ENCODE measurements around the gene TMEM100.
A peak's percentile ranks its signal among the peaks of the same experiment; 100 is the strongest.

TMEM100 gene

GRCh38 chr17:55728361-55728760 is 5.7 kb upstream of the TMEM100 start:
- ATAC-seq (ENCODE audit: low read depth), result 0 out of 3 replicates have a peak, but pooled peaks have one; percentile 19
- no peak for DNase-seq (ENCODE audit: low spot score)
- no peak for TF ChIP-seq CTCF (IDR thresholded peaks at IDR 0.05; ENCODE audit: poor library complexity, severe bottlenecking)
- no peaks in the 10 kb centered on the region for H3K36me3 ChIP-seq (ENCODE audit: low read depth)
- H3K27me3 ChIP-seq (ENCODE audit: insufficient read depth, poor library complexity, severe bottlenecking), result no peaks in the 10 kb centered on the region
- H3K27ac ChIP-seq (ENCODE audit: poor library complexity, severe bottlenecking), result peak overlapping the region; percentile 42
- no peak overlapping the region for H3K4me3 ChIP-seq (ENCODE audit: severe bottlenecking)
- peaks cover 27% of the 10 kb centered on the region for H3K4me1 ChIP-seq (ENCODE audit: insufficient read depth, poor library complexity, severe bottlenecking)
- H3K9me3 ChIP-seq (ENCODE audit: severe bottlenecking), result no peaks in the 10 kb centered on the region

- Histone ChIP-seq H3K9me3 (ENCODE audit: severe bottlenecking) (no peaks in the 10 kb centered on the region), H3K27me3 (ENCODE audit: insufficient read depth, poor library complexity, severe bottlenecking) (no peaks in the 10 kb centered on the region), H3K4me3 (ENCODE audit: severe bottlenecking) (no peak overlapping the region), H3K27ac (ENCODE audit: poor library complexity, severe bottlenecking) (peak overlapping the region; percentile 42), H3K4me1 (ENCODE audit: insufficient read depth, poor library complexity, severe bottlenecking) (peaks cover 27% of the 10 kb centered on the region), H3K36me3 (ENCODE audit: low read depth) (no peaks in the 10 kb centered on the region)
- no peak for TF ChIP-seq CTCF (IDR thresholded peaks at IDR 0.05; ENCODE audit: poor library complexity, severe bottlenecking)
- peak; percentile 75 for ATAC-seq (ENCODE audit: low read depth)
- DNase-seq (ENCODE audit: low spot score), result no peak
Measured at GRCh38 chr17:55727920-55728319, 5.3 kb upstream of the TMEM100 start.

- peak overlapping the region; percentile 42 for H3K27ac ChIP-seq (ENCODE audit: poor library complexity, severe bottlenecking)
- no peak for DNase-seq (ENCODE audit: low spot score)
- H3K4me3 ChIP-seq (ENCODE audit: severe bottlenecking), result no peak overlapping the region
- peaks cover 27% of the 10 kb centered on the region for H3K4me1 ChIP-seq (ENCODE audit: insufficient read depth, poor library complexity, severe bottlenecking)
- no peak for ATAC-seq (ENCODE audit: low read depth)
- H3K27me3 ChIP-seq (ENCODE audit: insufficient read depth, poor library complexity, severe bottlenecking), result no peaks in the 10 kb centered on the region
- no peaks in the 10 kb centered on the region for H3K36me3 ChIP-seq (ENCODE audit: low read depth)
- H3K9me3 ChIP-seq (ENCODE audit: severe bottlenecking), result no peaks in the 10 kb centered on the region
- no peak for TF ChIP-seq CTCF (IDR thresholded peaks at IDR 0.05; ENCODE audit: poor library complexity, severe bottlenecking)
Measured at GRCh38 chr17:55727275-55727674, 4.6 kb upstream of the TMEM100 start.

- no peaks in the 10 kb centered on the region for H3K9me3 ChIP-seq (ENCODE audit: severe bottlenecking)
- H3K36me3 ChIP-seq (ENCODE audit: low read depth), result no peaks in the 10 kb centered on the region
- H3K27me3 ChIP-seq (ENCODE audit: insufficient read depth, poor library complexity, severe bottlenecking), result no peaks in the 10 kb centered on the region
- H3K4me1 ChIP-seq (ENCODE audit: insufficient read depth, poor library complexity, severe bottlenecking), result peaks cover 27% of the 10 kb centered on the region
- peak overlapping the region; percentile 42 for H3K27ac ChIP-seq (ENCODE audit: poor library complexity, severe bottlenecking)
- DNase-seq (ENCODE audit: low spot score) (peak; percentile 78), ATAC-seq (ENCODE audit: low read depth) (peak; percentile 67; the same call in 2 of the 3 replicates)
- no peak overlapping the region for H3K4me3 ChIP-seq (ENCODE audit: severe bottlenecking)
- TF ChIP-seq CTCF (IDR thresholded peaks at IDR 0.05; ENCODE audit: poor library complexity, severe bottlenecking), result no peak
Measured at GRCh38 chr17:55726440-55726839, 3.8 kb upstream of the TMEM100 start.

GRCh38 chr17:55723488-55723848 is 804 bp upstream of the TMEM100 start:
- Histone ChIP-seq H3K27ac (ENCODE audit: poor library complexity, severe bottlenecking) (no peak overlapping the region), H3K9me3 (ENCODE audit: severe bottlenecking) (no peaks in the 10 kb centered on the region), H3K27me3 (ENCODE audit: insufficient read depth, poor library complexity, severe bottlenecking) (no peaks in the 10 kb centered on the region), H3K4me3 (ENCODE audit: severe bottlenecking) (no peak overlapping the region), H3K36me3 (ENCODE audit: low read depth) (no peaks in the 10 kb centered on the region), H3K4me1 (ENCODE audit: insufficient read depth, poor library complexity, severe bottlenecking) (peaks cover 25% of the 10 kb centered on the region)
- DNase-seq (ENCODE audit: low spot score), result no peak
- no peak for TF ChIP-seq CTCF (IDR thresholded peaks at IDR 0.05; ENCODE audit: poor library complexity, severe bottlenecking)
- no peak for ATAC-seq (ENCODE audit: low read depth)
